Suprapubic skin (tissue), 4 donors: ENCODE data around the gene BANP. TPM values are rescaled to one million over a fixed set of nuclear protein-coding genes. Genes with fewer than 3 reads are reported as not detected.
"Not testable (repeated sequence)": the region's sequence is repeated elsewhere in the genome, so short reads cannot be mapped to it uniquely, and the experiment has no call there.

Experiments
- DNase-seq, 2 donors: peaks; one replicate each; pipeline ENCODE4 v3.0.0-alpha.2; 2019; ENCODE audit warnings: low spot score in 2 of 2
- H3K27ac ChIP-seq: fragments of 200-600 bp; sonication (generic); one replicate; pipeline ENCODE4 v1.5.1; 2019
- H3K27me3 ChIP-seq: fragments of 200-600 bp; sonication (generic); one replicate; pipeline ENCODE4 v1.5.1; 2019
- H3K36me3 ChIP-seq: fragments of 200-600 bp; sonication (generic); one replicate; pipeline ENCODE4 v1.5.1; 2019
- H3K4me1 ChIP-seq: fragments of 200-600 bp; sonication (generic); one replicate; pipeline ENCODE4 v1.5.1; 2019
- H3K4me3 ChIP-seq: fragments of 200-600 bp; sonication (generic); one replicate; pipeline ENCODE4 v1.5.1; 2019; ENCODE audit warnings: mild to moderate bottlenecking
- H3K9me3 ChIP-seq: fragments of 200-600 bp; sonication (generic); one replicate; pipeline ENCODE4 v1.5.1; 2019
- CTCF ChIP-seq, 2 donors: fragments of 200-600 bp in 1 of 2; fragments of 450-650 bp in 1 of 2; sonication (generic) in 1 of 2; IDR thresholded peaks; one replicate each; pipeline ENCODE4 v1.5.1; 2016 to 2019; ENCODE audit warnings: antibody characterized with exemption in 2 of 2, mild to moderate bottlenecking in 1 of 2, moderate library complexity in 1 of 2
- EP300 ChIP-seq: sonication (generic); formaldehyde crosslinking; IDR thresholded peaks from one replicate; pipeline ENCODE4 v1.6.1; 2017; ENCODE audit warnings: antibody characterized with exemption
- POLR2A ChIP-seq, 2 donors: fragments of 450-650 bp; IDR thresholded peaks; one replicate each; pipeline ENCODE4 v1.6.1; 2017; ENCODE audit warnings: antibody characterized with exemption in 2 of 2, mild to moderate bottlenecking in 2 of 2, moderate library complexity in 2 of 2
- POLR2AphosphoS5 ChIP-seq, 3 donors: sonication (generic); formaldehyde crosslinking; IDR thresholded peaks; one replicate each; pipeline ENCODE4 v1.6.1; 2017; ENCODE audit warnings: antibody characterized with exemption in 3 of 3
- WGBS: methylation state at CpG from one replicate; pipeline ENCODE4 v1.1.5; 2018; 5-methylcytosine and 5-hydroxymethylcytosine counted together
- total RNA-seq, 4 donors: library from RNA; depleted of rRNA; stranded (reverse); fragments of >200 nt; gene quantifications; one replicate each; pipeline ENCODE4 v1.1.0, GENCODE V29; 2016

Gene BANP
- total RNA-seq, 4 donors from 2014 or later = 24.9 to 40.1 (median 26.5) TPM

DNA sequence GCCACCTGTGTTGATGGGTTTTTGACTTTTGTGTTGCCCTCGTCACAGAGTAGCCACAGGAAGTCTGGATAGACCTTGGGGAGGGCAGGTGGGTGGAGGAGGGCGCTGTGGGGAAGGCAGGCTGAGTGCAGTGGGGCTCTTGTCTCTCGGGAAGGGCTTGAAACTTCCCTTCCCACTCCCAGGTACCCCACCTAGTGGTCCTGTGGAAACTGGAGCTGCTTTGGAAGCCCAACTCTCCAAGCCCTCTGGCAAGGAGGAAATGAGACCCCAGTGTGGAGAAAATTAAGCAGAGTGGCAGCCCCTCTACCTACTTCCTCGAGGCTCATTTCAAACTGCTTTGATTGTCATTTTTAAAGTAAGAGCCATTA is 24.1 kb upstream of the BANP start:
- no peak for TF ChIP-seq POLR2AphosphoS5 (IDR thresholded peaks at IDR 0.05)
- no peak for TF ChIP-seq CTCF (IDR thresholded peaks at IDR 0.05)
- no peak for TF ChIP-seq POLR2A (IDR thresholded peaks at IDR 0.05)
- no peak for TF ChIP-seq EP300

GRCh38 chr16:87929986-87930385 is 21.2 kb upstream of the BANP start:
- no peak for DNase-seq
- TF ChIP-seq EP300 (no peak), POLR2A (IDR thresholded peaks at IDR 0.05) (no peak), POLR2AphosphoS5 (IDR thresholded peaks at IDR 0.05) (no peak), CTCF (IDR thresholded peaks at IDR 0.05) (no peak)
- H3K4me1 ChIP-seq = peaks cover 7% of the 10 kb centered on the region
- H3K27ac ChIP-seq = no peak overlapping the region
- H3K4me3 ChIP-seq = no peak overlapping the region
- H3K36me3 ChIP-seq = no peaks in the 10 kb centered on the region
- 74% methylated on average over 7 of the region's 7 CpGs for WGBS
- H3K27me3 ChIP-seq = peaks cover 12% of the 10 kb centered on the region
- no peaks in the 10 kb centered on the region for H3K9me3 ChIP-seq

More for the DNA sequence above, 24.1 kb upstream of the BANP start:
- Histone ChIP-seq H3K4me3 (no peak overlapping the region), H3K4me1 (peaks cover 14% of the 10 kb centered on the region), H3K9me3 (no peaks in the 10 kb centered on the region), H3K27ac (no peak overlapping the region), H3K27me3 (peaks cover 12% of the 10 kb centered on the region), H3K36me3 (no peaks in the 10 kb centered on the region)
- no peak for DNase-seq
- 37% methylated on average over 4 of the region's 4 CpGs for WGBS

DNA sequence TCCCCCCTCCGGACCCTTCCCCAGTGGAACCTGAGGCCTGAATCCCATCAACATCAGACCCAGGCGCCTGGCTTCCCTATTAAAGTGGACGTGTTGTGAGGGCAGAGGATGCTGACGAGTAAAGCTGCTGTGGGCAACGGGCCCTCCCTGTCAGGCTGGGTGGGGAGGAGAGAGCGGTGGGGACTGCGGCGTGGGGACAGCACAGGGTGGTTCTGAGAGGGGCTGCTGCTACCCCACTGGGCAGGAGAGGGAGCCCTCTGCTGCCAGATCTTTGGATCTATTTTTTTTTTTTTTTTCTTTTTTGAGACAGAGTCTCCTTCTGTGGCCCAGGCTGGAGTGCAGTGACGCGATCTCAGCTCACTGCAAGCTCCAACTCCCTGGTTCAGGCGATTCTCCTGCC is 20.8 kb upstream of the BANP start:
- 59% methylated on average over 7 of the region's 11 CpGs for WGBS
- H3K4me1 ChIP-seq = peaks cover 2% of the 10 kb centered on the region
- H3K27ac ChIP-seq = no peak overlapping the region
- no peak overlapping the region for H3K4me3 ChIP-seq
- H3K36me3 ChIP-seq = no peaks in the 10 kb centered on the region
- H3K9me3 ChIP-seq = no peaks in the 10 kb centered on the region
- TF ChIP-seq POLR2AphosphoS5 (IDR thresholded peaks at IDR 0.05) (no peak), CTCF (IDR thresholded peaks at IDR 0.05) (no peak), POLR2A (IDR thresholded peaks at IDR 0.05) (no peak), EP300 (no peak)
- DNase-seq = no peak
- peaks cover 12% of the 10 kb centered on the region for H3K27me3 ChIP-seq

- TF ChIP-seq POLR2A (IDR thresholded peaks at IDR 0.05) (no peak), EP300 (no peak), CTCF (IDR thresholded peaks at IDR 0.05) (no peak), POLR2AphosphoS5 (IDR thresholded peaks at IDR 0.05) (no peak)
- Histone ChIP-seq H3K27ac (no peak overlapping the region), H3K27me3 (peaks cover 12% of the 10 kb centered on the region), H3K4me3 (no peak overlapping the region), H3K4me1 (no peaks in the 10 kb centered on the region), H3K36me3 (no peaks in the 10 kb centered on the region), H3K9me3 (no peaks in the 10 kb centered on the region)
- 88% methylated on average over 13 of the region's 17 CpGs for WGBS
- no peak for DNase-seq
Measured at GRCh38 chr16:87931504-87931903, 19.7 kb upstream of the BANP start.

GRCh38 chr16:87932475-87933139 is 18.6 kb upstream of the BANP start:
- 91% methylated on average over 13 of the region's 17 CpGs for WGBS
- not testable (repeated sequence) for H3K9me3 ChIP-seq, H3K36me3 ChIP-seq, H3K27me3 ChIP-seq, H3K4me3 ChIP-seq, H3K27ac ChIP-seq, H3K4me1 ChIP-seq, DNase-seq

- DNase-seq = no peak
- peaks cover 4% of the 10 kb centered on the region for H3K27me3 ChIP-seq
- no peaks in the 10 kb centered on the region for H3K9me3 ChIP-seq
- no peaks in the 10 kb centered on the region for H3K36me3 ChIP-seq
- TF ChIP-seq POLR2A (IDR thresholded peaks at IDR 0.05) (no peak), POLR2AphosphoS5 (IDR thresholded peaks at IDR 0.05) (no peak), CTCF (IDR thresholded peaks at IDR 0.05) (no peak), EP300 (no peak)
- no peak overlapping the region for H3K27ac ChIP-seq
- no peaks in the 10 kb centered on the region for H3K4me1 ChIP-seq
- H3K4me3 ChIP-seq = no peak overlapping the region
- 88% methylated on average over 3 of the region's 3 CpGs for WGBS
Measured at GRCh38 chr16:87933140-87933495, 18.1 kb upstream of the BANP start.

- 85% methylated on average over 12 of the region's 19 CpGs for WGBS
- H3K4me3 ChIP-seq, H3K9me3 ChIP-seq, H3K27ac ChIP-seq, DNase-seq, H3K36me3 ChIP-seq, H3K27me3 ChIP-seq, H3K4me1 ChIP-seq: not testable (repeated sequence)
Measured at GRCh38 chr16:87934752-87935425, 16.3 kb upstream of the BANP start.

GRCh38 chr16:87936016-87936374 is 15.2 kb upstream of the BANP start:
- H3K4me3 ChIP-seq = not testable (repeated sequence)
- 90% methylated on average over 14 of the region's 14 CpGs for WGBS

More at GRCh38 chr16:87936016-87936374, 15.2 kb upstream of the BANP start:
- H3K9me3 ChIP-seq, H3K27ac ChIP-seq, H3K36me3 ChIP-seq, H3K27me3 ChIP-seq, DNase-seq, H3K4me1 ChIP-seq: not testable (repeated sequence)
